ENCODE measurements around the gene ATP6V0E1.
"Not testable (repeated sequence)": the region's sequence is repeated elsewhere in the genome, so short reads cannot be mapped to it uniquely, and the experiment has no call there.

ATP6V0E1 gene

GRCh38 chr5:173075137-173075843 is 91.7 kb downstream of the ATP6V0E1 start:
- Mint-ChIP-seq H3K4me1 (no peaks in the 10 kb centered on the region), H3K9me3 (no peaks in the 10 kb centered on the region), H3K27me3 (no peaks in the 10 kb centered on the region), H3K4me3 (no peak overlapping the region), H3K36me3 (no peaks in the 10 kb centered on the region), H3K27ac (no peak overlapping the region)
- no peak for DNase-seq
- CTCF ChIA-PET = no interaction called here

DNA sequence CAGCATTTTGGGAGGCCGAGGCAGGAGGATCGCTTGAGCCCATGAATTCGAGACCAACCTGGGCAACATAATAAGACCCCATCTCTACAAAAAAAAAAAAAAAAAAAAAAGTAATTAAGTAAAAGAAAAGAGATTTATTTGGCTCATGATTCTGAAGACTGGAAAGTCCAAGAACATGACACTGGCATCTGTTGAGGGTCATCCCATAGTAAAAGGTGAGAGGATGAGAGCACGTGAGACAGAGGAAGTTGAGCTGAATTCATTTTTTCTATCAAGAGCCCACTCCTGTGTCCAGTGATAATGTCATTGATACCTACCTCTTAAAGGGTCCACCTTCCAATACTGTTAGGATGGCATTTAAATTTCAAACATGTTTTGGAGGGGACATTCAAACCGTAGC is 92.4 kb downstream of the ATP6V0E1 start:
- Mint-ChIP-seq H3K4me3 (no peak overlapping the region), H3K9me3 (no peaks in the 10 kb centered on the region), H3K36me3 (peaks cover 5% of the 10 kb centered on the region), H3K27ac (no peak overlapping the region), H3K4me1 (no peaks in the 10 kb centered on the region), H3K27me3 (no peaks in the 10 kb centered on the region)
- CTCF ChIA-PET = no interaction called here
- no peak for DNase-seq

DNA sequence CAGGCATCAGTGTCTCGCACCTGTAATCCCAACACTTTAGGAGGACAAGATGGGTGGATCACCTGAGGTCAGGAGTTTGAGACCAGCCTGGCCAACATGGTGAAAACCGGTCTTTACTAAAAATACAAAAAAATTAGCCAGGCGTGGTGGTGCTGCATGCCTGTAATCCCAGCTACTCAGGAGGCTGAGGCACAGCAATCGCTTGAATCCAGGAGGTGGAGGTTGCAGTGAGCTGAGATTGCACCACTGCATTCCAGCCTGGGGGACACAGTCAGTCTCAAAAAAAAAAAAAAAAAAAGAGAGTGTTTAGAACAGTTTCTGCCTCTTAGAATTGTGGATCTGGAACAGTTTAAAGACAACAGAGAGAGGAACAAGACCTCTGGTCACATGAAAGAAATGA is 92.9 kb downstream of the ATP6V0E1 start:
- H3K4me3 Mint-ChIP-seq, H3K9me3 Mint-ChIP-seq, CTCF ChIA-PET: not testable (repeated sequence)

DNA sequence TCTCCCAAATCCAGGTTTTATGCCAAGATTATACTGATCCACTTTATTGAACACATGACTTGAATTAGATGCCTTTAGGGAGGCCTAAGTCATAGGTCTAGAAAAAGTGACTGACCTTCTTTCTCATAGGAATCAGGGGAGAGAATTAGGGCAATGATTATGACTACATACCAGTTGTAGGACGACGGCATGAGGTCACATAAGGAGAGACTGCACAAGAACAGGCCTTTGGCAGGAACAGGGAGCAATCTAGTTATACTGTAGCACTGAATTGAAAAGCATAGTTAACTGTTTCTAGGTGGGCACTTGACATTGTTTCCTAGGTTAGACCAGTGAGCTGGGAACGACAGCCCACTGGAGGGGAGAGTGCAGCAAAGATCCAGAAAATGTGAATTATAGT is 95.3 kb downstream of the ATP6V0E1 start:
- Mint-ChIP-seq H3K4me3 (no peak overlapping the region), H3K27me3 (no peaks in the 10 kb centered on the region), H3K27ac (no peak overlapping the region), H3K9me3 (no peaks in the 10 kb centered on the region), H3K36me3 (peaks cover 19% of the 10 kb centered on the region), H3K4me1 (no peaks in the 10 kb centered on the region)
- CTCF ChIA-PET = no interaction called here
- DNase-seq = no peak

More for the DNA sequence above, 92.9 kb downstream of the ATP6V0E1 start:
- not testable (repeated sequence) for DNase-seq, H3K27ac Mint-ChIP-seq, H3K27me3 Mint-ChIP-seq, H3K4me1 Mint-ChIP-seq, H3K36me3 Mint-ChIP-seq

Data from activated naive CD4-positive, alpha-beta T cell treated with anti-CD3 and anti-CD28 coated beads, Interleukin-2, amount 10 ng/mL, durations not matched to agents 7 days and 5 days (primary cell).